T-helper 1 cell (primary cell): ENCODE measurements around the gene CCDC97.
A peak's percentile ranks its signal among the peaks of the same experiment; 100 is the strongest.
"Not testable (repeated sequence)": the region's sequence is repeated elsewhere in the genome, so short reads cannot be mapped to it uniquely, and the experiment has no call there.

ENCODE experiments used
- DNase-seq, 5 donors: peaks; one replicate each; pipeline ENCODE4 v3.0.0-alpha.2; 2012 to 2020

Gene CCDC97

DNA sequence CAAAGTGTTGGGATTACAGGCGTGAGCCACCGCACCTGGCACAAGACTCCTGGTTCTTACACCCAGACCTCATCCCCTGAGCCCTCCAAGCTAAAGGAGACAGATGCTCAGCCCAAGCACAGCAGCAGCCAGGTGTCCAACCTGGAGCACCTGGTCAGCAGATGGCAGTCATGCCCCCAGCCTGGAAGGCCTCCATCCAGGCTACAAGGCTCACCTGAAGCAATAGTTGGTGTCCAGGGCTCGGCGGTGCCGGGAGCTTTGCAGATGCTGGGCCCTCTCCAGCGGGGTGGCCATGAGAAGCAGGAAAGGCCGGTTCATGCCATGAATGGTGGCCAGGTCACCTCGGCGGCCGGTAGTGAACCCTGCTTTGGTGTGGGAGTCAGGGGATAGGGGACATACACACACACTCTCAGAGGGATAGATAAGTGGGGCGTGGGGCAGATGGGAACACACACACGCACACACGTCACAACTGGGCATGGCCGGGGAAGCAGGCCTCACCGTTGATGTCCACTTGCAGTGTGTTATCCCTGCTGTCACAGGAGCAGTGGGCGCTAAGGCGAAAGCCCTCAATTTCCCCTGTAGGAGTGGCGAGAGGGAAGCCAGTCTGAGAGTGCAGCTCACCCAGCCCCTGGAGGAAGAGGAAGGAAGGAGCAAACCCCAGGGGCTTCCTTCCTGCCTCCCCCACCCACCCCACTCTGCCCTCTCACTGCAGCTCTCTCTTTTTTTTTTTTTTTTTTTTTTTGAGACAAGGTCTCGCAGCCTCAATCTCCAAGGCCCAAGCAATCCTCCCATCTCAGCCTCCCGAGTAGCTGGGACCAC is 31.9 kb downstream of the CCDC97 start:
- no peak for DNase-seq

DNA sequence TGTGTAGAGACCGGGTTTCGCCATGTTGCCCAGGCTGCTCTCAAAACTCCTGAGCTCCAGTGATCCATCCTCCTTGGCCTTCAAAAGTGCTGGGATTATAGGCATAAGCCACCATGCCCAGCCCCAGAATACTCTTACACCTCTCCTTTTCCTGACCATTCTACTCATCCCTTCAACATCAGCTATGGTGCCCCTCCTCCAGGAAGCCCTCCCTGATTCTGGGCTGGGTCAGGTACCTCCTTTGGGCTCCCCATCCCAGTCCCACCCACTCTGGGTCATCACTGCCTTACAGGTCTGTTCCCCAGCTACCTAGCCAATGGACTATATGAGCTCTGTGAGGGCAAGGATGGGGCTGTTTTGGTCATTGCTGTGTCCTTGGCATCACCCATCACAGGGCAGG is 34.2 kb downstream of the CCDC97 start:
- DNase-seq, result no peak

- not testable (repeated sequence) for DNase-seq
Measured at GRCh38 chr19:41346916-41347315, 36.9 kb downstream of the CCDC97 start.

GRCh38 chr19:41350735-41351338 is 40.9 kb downstream of the CCDC97 start:
- no peak for DNase-seq

GRCh38 chr19:41351339-41352245 is 41.6 kb downstream of the CCDC97 start:
- peak; percentile 78 to 85 (median 84) for DNase-seq

- DNase-seq, result no peak
Measured at GRCh38 chr19:41352279-41352608, 42.3 kb downstream of the CCDC97 start.

GRCh38 chr19:41352609-41353465 is 42.9 kb downstream of the CCDC97 start:
- peak; percentile 55 to 72 (median 71) for DNase-seq

DNA sequence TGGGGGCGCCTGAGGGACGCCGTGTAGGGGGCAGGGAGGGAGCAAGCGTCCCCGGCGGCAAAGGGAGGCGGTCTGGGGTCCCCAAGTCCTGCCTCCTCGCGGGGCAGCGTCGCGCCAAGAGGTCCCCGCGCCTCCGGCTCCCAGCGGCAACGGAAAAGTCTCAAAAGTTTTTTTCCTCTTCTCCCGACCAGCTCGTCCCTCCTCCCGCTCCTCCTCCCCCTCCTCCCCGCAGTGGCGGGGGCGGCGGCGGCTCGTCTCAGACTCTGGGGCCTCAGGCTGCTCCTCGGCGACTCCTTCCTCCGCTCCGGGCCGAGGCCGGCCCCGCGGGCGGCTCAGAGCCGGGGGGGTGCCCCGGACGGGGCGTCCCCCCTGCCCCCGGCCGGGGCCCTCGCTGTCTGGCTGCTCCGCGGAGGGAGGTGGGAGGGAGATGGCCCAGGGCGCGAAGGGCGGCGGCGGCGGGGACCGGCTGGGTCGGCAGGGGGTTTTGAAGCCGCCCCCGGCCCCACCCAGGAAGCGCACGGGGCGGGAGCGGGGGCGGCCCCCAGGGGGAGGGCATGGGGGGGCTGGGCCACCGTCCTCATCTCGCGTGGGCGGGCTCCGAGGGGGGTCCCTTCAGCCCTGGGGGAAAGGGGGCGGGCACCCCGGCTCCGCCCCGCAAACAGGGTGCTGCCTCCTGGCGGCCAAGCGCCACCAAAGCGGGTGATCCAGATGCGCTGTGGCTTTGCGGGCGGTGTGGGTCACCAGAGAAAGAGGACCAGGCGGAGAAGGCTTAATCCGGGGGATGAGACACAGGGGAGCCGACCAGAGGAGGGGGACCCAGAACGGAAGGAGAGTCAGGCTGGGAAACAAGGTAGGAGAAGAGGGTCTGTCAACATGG is 43.7 kb downstream of the CCDC97 start, which contains the start of gene TGFB1:
TSS of gene TGFB1 (minus strand) at position 457 of the 877 bp plus-strand sequence. CDS start 878 bp downstream, outside the sequence.
- DNase-seq, result peak; percentile 92 to 97 (median 92)

DNA sequence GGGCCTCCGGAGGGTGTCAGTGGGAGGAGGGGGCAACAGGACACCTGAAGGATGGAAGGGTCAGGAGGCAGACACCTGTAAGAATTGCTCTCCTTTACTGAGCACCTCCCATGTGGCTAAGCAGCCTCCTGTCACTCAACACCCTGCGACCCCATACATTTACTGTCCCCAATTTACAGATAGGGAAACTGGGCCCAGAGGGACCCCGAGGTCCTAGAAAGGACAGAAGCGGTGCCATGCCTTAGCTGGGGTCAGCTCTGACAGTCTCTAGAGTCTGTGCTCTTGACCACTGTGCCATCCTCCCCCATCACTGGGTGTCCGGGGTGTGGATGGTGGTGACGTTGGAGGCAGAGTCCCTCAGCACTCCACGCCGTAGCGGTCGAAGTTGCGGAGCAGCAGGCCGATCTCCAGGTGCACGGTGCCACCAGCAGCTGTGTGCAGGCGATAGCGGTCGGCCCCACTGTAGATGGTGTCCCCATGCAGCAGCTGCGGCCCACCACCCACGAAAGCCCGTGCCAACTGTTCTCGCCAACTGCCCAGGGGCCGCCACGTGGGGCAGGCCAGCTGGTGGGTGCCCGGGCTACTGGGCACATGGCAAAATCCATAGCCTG is 44.5 kb downstream of the CCDC97 start:
- DNase-seq, result no peak

DNA sequence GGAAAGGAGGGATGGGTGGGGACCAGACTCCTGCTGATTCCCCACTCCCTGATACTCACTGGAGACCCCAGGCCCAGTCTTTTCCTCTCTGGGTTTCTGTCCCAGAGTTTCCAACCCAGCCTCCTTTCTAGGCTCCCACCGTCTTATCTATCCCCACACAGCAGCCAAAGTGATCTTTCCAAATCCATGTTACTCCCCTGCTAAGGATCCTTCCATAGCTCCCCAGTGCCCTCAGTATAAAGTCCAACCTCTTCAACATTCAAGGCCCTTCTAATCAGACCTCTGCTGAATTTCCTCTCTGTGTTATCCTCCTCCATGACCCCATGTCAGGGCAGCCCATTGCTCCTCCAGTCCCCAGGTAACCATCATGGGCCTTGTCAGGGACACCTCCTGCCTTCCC is 45.1 kb downstream of the CCDC97 start:
- DNase-seq, result no peak

DNA sequence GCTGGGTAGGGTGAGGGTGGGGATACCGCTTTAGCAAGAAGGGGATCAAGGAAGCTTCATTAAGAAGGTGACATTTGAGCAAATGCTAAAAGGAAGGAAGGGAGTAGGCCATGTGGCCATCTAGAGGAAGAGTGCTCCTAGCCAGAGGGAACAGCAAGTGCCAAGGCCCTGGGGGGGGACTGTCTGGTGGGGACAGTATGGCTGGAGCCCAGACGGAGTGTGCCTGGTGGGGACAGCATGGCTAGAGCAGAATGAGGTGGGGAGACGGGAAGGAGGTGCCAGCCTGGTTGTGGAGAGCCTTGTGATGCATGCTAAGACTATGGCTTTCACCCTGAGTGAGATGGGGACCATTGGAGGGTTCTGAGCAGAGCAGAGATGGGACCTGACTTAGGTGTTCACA is 45.8 kb downstream of the CCDC97 start:
- no peak for DNase-seq

DNA sequence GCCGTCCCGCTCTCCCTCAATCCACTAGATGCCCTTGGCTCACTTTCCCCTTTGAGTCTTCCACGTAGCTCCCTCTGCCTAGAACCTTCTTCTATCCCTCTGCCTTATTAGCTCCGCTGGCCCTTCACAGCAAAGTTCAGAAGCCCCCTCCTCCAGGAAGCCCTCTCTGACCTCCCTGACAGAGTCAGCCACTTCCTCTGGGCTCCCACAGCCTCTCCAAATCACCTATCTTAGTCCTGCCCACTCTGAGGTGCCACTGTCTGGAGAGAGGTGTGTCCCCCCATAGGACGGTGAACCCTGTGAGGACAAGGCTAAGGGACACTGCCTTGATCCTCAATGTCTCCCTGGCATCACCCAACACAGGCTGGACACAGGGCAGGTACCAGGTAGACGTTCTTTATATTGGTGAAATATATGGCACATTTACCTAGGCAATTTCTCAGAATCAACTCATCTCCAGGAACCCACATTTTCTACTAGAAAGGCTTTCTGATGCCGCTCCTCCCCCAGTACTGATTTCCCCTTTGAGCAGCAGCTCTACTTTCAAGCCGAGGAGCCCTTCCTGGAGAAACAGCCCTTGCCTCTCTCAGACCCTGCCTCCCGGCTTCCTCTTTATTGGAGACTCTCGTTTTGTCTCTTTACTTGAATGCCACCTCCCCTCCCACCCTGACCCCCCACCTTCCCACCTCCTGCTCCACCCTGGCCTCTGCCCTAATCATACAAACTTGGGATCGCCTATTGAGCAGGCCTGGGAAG is 47.2 kb downstream of the CCDC97 start:
- DNase-seq, result peak in 1 of 5 donors; percentile 50

DNA sequence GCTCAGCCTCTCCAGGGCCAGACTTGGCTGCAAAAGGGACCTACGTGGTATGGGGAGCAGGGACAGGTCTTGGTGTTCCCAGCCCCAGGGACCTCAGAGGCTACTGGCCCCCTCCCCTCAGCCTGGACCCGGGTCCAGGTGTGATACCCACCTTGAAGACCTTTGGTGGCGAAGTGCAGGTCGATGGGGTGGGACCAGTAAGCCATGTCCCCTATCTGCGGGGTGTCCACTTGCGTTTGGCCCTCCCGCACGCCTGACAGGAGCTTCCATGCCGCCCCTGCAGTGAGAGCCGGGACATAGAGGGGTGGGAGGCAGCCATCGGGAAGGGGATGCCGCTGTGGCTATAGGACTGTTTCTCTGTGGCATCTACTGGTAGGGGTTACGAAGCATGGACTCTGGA is 47.8 kb downstream of the CCDC97 start:
- no peak for DNase-seq

DNA sequence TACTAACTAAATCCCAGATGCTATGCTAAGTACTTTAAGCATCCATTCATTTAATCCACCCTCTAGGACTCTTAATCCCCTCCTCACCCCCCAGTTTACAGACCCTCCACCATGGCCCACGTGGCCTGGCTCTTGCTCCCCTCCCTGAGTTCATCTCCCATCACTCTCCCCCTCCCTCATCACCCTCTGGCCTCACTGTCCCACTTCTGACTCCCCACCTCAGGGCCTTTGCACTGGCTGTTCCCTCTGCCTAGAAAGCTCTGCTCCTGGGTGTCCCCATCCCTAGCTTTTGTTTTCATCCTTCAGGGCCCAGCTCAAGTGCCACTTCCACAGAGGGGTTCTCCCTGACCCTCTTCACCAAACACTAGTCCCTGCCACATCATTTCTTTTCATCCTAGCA is 49.8 kb downstream of the CCDC97 start:
- no peak for DNase-seq

- no peak for DNase-seq
Measured at GRCh38 chr19:41362143-41362847, 52.3 kb downstream of the CCDC97 start.

DNA sequence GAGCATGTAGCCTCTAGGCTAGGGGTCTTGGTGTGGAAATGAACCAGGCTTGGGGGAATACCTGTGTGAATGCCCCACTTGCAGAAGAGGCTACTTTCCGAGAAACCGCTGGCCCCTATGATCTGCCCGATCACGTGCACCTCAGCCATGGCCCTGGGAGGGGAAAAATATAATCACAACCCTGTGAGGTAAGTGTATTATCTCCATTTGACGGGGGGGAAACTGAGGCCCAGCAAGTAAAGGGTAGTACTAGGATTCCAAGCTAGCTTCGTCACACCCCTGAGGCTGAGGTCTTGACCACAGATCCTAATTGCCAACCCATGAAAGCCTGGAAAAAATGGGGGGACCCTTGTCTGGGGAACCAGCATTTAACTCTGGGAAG is 53.4 kb downstream of the CCDC97 start:
- no peak for DNase-seq

DNA sequence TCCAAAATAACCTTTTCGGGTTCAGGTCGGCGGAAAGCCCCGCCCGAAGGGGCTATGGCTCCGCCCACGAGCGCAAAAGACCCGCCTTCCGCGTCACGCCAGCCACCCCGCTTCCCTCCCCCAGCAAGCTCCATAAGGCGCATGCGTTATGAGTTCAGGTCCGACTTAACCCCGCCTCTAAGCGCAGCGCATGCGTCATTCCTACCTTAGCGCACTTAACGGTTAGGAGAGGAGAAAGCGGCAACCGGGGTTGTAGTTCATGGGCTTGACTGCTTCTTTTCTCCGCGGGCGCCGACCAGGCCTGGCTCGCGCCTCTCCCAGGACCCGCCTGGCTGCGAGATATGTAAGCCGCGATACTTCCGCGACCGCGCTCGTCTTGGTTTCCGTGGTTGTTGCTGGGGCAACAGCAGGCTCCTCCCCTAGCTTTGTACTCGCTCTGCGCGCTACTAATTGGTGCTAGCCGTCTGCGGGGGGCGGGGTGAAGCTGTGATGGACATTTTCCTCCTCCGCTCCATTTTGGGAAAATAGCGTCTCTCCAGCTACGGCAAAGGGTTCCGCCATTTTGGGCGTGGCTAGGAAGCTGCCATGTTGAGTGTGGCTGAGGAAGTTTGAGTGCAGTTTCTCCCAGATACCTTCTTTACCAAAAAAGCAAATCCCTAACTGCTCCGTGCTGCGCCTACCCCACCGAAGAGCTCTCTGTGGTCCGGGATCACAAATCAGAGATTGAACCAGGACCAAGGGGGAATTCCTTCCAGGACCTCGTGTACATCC is 54.0 kb downstream of the CCDC97 start, which contains the start of gene B9D2:
TSS of gene B9D2 (minus strand) at position 397 of the 771 bp plus-strand sequence. CDS start 630 bp downstream, outside the sequence.
- DNase-seq, result peak; percentile 96 to 99 (median 98)
